HG02885 (cell line): ENCODE results near the gene NTRK2.

Experiments
- ATAC-seq: cut with Tn5 transposase; IDR thresholded peaks from one replicate; pipeline ENCODE4 v1.9.1; 2021; ENCODE audit warnings: mild to moderate bottlenecking; ENCODE audit not compliant: unreplicated experiment, poor library complexity

Gene NTRK2

GRCh38 chr9:84839541-84839940 lies 170.0 kb downstream of the NTRK2 start:
- no peak for ATAC-seq

GRCh38 chr9:84841931-84842330 lies 172.4 kb downstream of the NTRK2 start:
- no peak for ATAC-seq

DNA sequence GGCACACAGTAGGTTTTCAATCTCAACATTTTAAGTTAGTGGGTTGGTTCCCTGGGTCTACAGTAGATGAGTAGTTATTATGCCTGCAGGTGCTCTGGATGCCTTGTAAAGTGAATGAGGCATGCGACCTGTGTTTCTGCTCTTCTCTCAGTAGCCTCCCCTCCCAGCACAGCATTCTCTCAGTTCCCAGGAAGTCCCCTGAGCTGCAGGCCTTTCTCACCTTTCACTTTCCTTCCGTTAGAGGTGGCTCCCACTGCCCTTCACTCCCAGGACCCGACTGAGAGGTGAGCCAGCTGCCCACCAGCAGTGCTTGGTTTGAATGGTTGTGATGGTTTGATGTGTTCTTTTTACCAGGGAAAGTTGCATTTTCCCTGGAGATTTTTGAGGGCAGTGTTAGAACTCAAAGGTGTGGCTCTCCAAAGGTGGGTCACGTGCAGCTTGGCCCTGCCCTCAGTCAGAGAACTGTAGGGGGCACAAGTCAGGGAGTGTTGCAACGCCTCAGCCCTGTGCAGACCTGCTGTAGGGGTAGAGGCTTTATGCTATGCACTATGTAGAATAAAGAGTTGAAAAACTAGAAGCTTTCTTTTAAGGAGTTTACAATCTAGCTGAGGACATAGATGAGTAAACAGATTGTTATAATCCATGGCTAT lies 173.8 kb downstream of the NTRK2 start:
- no peak for ATAC-seq

DNA sequence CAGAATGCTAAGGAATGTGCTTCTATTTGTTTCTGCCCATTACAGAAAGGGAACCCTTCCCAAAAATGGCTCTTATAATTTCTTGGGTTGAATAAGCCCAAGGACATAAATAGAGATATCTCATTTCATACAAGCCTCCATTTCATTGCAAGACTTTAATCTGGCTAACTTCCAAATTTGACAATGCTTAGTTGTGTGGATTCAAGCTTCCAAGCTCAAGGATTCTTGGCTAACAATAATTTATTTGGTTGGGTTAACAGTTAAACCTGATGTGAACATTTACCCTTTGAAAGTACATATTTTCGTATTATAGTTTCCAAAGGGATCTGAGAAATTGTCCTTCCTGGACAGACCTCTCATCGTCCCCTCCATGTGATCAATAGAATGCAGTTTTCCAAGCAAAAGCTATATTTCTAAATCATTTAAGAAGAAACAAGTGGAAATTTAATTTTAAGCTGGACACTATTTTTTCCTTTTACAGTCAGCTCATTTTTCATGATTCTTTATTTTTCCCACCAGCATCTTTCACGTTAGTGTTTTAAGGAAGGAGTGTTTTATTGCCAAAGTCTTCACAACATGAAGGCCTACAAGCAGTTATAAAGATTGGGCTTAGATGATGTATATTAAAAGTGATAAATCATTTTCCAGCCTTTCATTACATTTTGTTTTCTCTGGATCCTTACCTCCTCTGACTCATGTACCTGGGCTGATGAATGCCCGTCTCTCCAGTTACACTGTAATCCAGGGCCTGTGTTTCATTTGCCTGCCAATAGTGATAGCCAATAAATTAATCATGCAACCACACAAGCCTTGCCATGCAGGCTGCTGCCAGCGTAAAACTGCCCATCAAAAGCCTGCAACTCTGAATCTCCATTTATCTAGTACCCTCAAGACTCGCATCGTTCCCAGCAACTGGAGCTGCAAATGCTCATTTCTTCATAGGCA lies 176.7 kb downstream of the NTRK2 start:
- no peak for ATAC-seq

DNA sequence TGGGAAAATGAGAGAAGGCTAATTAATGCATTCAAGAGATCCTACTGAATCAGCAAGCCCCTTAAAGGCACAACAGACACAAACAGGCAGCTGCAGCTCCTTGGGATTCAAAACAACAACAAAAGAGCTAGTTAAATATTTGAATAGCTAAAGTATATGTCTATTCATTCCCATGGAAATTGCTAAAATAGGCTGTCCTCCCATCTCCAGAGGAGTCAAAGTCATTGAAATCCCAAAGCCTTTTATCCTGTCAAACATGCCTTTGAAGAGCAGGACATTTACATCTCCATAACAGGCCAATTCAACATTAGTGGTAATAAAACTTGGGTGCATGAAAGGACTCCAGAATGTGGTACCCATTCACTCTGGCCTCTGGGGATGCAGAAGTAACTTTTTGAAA lies 177.4 kb downstream of the NTRK2 start:
- no peak for ATAC-seq

GRCh38 chr9:84849049-84849448 lies 179.5 kb downstream of the NTRK2 start:
- no peak for ATAC-seq

DNA sequence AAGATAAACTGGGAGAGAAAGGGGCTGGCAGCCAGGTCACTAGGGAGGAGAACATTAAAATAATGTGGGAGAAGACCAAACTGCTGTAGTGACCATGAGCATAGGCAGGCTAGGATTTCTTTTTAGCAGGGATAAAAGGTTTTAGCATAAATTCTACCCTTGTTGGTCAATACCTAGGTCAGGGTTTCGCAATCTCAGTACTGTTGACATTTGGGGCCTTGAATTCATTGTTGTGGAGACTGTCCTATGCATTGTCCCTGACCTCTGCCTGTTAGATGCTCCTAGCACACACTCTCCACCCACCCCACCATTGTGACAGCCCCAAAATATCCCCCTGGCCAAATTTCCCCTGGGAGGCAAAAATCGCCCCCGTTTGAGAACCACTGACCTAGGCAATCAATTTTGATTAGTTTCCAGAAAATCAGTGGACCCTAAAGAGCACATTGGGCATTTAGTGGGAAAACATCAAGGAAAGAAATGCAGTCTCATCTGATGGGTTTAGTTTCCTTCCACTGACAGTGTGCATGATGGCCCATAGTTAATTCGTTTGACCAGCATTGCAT lies 181.4 kb downstream of the NTRK2 start:
- no peak for ATAC-seq

- no peak for ATAC-seq
Measured at GRCh38 chr9:84851935-84852585, 182.5 kb downstream of the NTRK2 start.

DNA sequence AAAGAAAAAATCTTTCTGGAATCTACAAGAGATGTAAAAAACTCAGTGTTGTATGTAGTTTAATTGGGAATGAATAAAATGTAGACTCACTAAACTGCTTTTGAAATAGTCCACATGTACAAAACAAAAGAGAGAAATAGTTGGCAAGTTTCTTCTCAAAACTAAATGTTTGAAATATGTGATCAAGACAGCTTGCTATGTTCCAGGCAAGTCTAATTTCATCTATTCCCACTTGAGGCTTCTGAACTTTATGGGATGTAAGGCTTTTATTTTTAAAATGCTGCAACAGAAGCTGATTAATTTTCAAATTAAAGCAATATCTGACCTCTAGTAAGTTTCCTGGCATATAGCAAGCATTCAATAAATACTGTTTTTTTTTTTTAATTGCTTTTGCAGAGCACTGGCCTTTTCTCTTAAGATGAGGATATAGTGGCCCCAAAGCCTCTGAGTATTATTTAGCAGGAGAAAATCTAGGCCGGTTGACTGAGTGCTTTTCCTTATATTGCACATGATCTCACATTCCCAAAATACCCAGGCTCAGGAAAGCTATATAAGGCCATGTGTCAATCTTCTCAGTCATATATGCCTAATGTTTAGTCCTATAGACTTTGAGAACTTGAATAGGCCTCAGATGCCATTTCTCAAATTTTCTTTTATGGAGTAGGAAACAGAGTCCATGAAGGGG lies 183.2 kb downstream of the NTRK2 start:
- ATAC-seq, result no peak

DNA sequence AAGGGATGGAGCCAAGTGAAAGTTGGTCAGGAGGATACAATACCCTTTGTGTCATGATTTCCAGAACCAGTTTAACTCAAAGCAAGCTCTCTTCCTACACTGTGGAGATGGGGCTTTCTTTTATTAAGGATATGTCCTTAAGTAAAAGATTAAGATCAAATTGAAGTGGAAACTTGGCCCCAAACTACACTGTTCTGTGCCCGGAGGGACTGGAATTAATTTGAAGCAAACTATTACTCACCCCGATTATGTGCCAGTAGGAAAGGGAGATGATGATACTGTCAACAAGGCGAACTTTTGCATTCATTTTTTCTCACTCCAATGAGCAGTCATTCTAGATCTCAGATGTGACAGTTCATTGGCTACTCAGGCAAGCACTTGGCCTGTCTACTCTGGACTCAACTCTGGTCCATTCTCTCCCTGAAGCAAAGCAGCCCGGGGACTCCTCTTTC lies 186.7 kb downstream of the NTRK2 start:
- ATAC-seq, result no peak

DNA sequence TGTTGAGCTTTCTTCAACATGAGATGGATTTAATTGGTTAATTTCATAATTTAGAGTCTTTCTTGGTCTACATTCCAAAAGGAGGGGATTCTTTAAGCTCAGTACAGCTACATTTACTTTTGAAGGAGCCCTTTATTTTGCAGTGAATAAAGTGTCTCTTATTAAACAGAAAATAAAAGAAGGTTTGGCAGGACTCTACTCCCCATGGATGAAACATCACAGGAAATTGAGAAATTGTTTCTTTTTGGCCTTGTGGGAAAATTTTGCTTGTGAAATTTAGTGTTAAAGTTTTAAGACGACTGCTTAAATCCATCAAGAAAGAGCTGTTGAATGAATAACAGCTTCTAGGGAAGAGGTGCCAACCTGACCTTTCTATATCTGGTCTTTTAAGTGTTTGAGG lies 187.7 kb downstream of the NTRK2 start:
- no peak for ATAC-seq

DNA sequence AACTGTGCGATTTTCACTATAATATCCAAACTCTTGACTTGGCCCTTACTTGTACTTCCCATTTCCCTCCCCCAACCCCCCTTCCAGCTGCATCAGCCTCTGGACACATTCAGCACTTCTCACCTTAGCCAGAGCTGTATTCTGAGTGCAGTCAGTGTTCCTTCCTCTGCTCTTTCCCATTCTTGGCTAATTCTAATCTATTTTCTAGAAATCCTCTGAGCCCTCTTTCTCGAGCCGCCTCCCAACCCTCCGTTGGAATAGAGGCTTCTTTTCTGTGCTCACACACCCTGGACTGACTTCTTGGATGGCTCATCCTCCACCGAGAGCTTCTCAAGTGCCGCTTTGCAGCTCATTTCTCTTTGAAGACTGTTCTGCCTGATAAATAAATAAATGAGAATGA lies 188.8 kb downstream of the NTRK2 start:
- no peak for ATAC-seq

DNA sequence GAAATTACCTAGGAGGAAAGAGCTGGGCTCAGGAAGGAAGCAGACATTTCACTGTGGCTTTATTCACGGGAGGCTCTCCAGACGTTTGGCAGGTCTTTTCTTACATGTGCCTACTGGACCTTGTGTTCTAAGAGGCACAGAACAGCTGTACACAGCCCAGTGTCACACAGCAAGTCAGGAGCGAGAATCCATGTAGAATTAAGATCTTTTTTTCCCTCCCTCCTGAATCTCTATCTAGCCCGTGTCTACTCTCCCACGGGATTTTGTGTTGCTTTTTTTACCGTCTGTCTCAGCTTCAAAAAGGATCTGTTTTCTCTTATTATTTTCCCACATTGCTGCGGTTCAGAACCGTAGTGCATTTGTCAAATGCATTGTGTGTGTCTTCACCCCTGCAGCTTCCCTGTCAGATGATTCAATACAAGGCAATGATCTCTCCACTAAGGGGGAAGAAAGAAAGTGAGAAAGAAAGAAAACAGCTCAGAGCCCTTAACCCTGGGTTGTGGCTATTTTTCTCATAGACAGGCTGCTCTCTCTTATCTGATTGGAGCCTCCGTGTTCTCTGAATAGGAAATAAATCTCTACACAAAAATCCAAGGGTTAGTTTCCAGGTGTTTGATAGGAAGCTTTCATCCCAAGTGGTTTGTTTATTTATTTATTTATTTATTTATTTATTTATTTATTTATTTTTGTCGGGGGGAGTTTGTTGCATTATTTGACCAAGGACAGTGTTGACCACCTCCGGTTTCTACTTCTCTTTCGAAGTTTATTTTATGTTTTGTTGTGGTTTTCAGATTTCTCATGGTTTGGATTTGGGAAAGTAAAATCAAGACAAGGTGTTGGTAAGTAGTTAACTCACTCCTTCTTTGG lies 191.0 kb downstream of the NTRK2 start:
- no peak for ATAC-seq

DNA sequence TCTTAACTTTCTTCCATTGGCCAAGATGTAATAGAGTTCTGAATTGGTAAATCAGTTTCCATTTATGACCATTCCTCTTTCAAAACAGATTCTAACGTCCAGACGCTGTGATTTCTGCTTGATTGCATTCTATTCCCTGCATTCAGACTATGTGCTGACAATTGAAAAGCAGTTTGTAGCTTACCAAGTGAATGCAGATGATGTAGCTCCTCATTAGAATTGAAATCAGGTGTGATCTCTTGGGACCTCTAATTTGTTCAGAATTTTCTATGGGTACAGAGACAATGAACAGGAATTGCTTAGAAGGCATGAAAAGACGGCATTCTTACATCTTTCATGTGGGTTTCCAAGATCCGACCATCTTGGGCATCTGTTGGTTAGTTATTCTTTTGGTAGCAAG lies 191.9 kb downstream of the NTRK2 start:
- no peak for ATAC-seq

- no peak for ATAC-seq
Measured at GRCh38 chr9:84862308-84862707, 192.8 kb downstream of the NTRK2 start.

DNA sequence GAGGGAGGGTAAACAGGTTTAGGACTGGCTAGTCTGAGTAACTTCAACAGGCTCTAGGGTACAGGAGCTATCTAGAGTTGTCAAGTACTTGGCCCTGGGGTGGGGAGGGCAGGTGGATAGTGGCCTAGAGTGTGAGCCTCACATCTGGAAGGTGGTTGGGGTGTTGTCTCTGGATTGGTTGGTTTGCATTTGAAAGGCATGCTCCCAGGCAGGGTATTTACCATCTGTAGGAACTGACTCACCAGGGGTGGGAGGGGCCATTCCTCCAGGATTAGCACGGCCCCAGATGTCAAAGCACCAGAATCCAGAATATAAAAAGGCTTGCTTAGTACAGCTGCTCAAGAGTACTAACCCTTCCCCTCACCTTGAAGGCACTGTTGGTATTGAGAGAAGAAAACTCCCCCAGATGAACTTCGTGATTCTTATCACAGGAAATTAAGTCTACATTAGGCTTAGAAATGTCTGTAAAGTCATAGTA lies 193.3 kb downstream of the NTRK2 start:
- ATAC-seq, result no peak

DNA sequence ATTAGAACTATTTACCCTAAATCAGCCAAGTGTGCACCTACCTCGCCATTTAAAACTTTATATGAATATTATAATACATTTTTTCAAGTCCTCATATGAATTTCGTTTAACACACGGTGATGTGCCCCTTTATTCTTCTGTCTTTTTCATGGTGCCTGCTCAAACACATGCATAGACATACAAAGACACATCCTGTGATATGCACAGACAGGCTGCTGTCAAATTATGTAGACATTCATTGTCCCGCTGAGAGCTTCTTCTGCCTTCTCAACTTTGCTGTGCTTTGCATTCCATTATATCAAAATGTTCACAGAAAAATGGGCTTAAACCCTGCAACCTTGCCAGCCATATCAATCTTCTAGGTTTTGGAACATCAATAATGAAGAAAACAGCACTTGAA lies 193.8 kb downstream of the NTRK2 start:
- no peak for ATAC-seq

DNA sequence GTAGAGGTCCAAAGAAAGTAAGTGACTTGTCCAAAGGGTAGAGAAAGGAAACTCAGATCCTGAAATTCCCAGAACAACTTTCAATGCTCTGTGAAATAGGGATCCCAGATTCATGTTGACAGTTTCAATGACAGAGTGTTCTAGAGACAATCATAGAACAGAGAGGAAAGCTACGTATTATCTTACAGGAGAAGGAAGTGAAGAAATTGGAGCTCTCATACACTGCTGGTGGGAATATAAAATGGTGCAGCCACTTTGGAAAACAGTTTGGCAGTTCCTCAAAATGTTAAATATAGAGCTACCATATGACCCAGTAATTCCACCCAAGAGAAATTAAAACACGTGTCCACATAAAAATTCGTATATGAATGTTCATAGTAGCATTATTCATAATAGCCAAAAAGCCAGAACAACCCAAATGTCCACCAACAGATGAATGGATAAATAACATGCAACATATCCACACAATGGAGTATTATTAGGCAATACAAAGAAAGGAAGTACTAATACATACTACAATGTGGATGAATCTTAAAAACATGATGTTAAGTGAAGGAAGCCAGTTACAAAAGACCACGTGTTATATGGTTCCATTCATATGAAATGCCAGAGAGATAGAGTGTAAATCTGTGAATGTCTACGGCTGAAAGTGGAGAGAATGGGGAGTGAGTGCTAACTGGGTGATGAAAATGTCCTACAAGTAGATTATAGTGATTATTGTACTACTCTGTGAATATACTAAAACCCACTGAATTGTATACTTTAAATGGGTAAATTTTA lies 197.1 kb downstream of the NTRK2 start:
- ATAC-seq, result no peak
